ENCODE results near the gene SZRD1. TPM values are rescaled to one million over a fixed set of nuclear protein-coding genes. Genes with fewer than 3 reads are reported as not detected.

The SZRD1 gene
- total RNA-seq, 2 experiments from 2014 or later = 57.2 to 96.0 TPM

- H3K4me3 ChIP-seq (ENCODE audit: low read depth, low read length, poor library complexity, severe bottlenecking) = no peak overlapping the region
- H3K79me2 ChIP-seq (ENCODE audit: insufficient read depth, low read depth, low read length) = peaks cover 96% of the 10 kb centered on the region
- H3K4me2 ChIP-seq (ENCODE audit: low read length) = 0 out of 2 replicates have a peak overlapping the region, but pooled peaks have one; percentile 28
- ChIA-PET POLR2A (no interaction called here), CTCF (ENCODE audit: unreplicated experiment) (no interaction called here)
- no peak overlapping the region for H2AFZ ChIP-seq (ENCODE audit: low read length)
- H3K9me3 ChIP-seq (ENCODE audit: low read length) = no peaks in the 10 kb centered on the region
- DNase-seq (ENCODE audit: low spot score) = no peak
- no peak overlapping the region for H3K27ac ChIP-seq (ENCODE audit: low read depth, low read length, poor library complexity, severe bottlenecking)
- H3K9me2 ChIP-seq (ENCODE audit: insufficient read depth, low read length) = no peaks in the 10 kb centered on the region
- peaks cover 32% of the 10 kb centered on the region for H3K4me1 ChIP-seq (ENCODE audit: insufficient read depth, low read length, poor library complexity, severe bottlenecking)
- peaks cover 38% of the 10 kb centered on the region for H3K36me3 ChIP-seq (ENCODE audit: insufficient read depth, low read length)
- BruUV-seq (replicated peaks) = no TSS peak
- intact Hi-C loops (cut with micrococcal nuclease; ENCODE audit: unreplicated experiment) = no loop called here
- peaks cover 34% of the 10 kb centered on the region; the same call in 1 of the 2 replicates for H4K20me1 ChIP-seq (ENCODE audit: insufficient read depth, low read length)
- TF ChIP-seq EZH2phosphoT487 (IDR thresholded peaks at IDR 0.05; ENCODE audit: borderline replicate concordance, low read depth, low read length) (no peak), CTCF (conservative IDR thresholded peaks at IDR 0.05; ENCODE audit: low read length) (no peak)
Measured at GRCh38 chr1:16386454-16387113, 19.5 kb downstream of the SZRD1 start.

- BruUV-seq (replicated peaks) = no TSS peak
- H3K9me2 ChIP-seq (ENCODE audit: insufficient read depth, low read length) = no peaks in the 10 kb centered on the region
- peaks cover 32% of the 10 kb centered on the region for H3K4me1 ChIP-seq (ENCODE audit: insufficient read depth, low read length, poor library complexity, severe bottlenecking)
- ChIA-PET POLR2A (no interaction called here), CTCF (ENCODE audit: unreplicated experiment) (interaction anchor here (0.9 kb wide), 1 partner anchor 16 kb away, joined by 3 read pairs; no protein-coding TSS in a partner anchor)
- no peak overlapping the region for H3K27ac ChIP-seq (ENCODE audit: low read depth, low read length, poor library complexity, severe bottlenecking)
- peaks cover 44% of the 10 kb centered on the region for H3K36me3 ChIP-seq (ENCODE audit: insufficient read depth, low read length)
- intact Hi-C loops (cut with micrococcal nuclease; ENCODE audit: unreplicated experiment) = no loop called here
- no peak overlapping the region for H3K4me3 ChIP-seq (ENCODE audit: low read depth, low read length, poor library complexity, severe bottlenecking)
- H2AFZ ChIP-seq (ENCODE audit: low read length) = no peak overlapping the region
- peaks cover 40% of the 10 kb centered on the region; the same call in 1 of the 2 replicates for H4K20me1 ChIP-seq (ENCODE audit: insufficient read depth, low read length)
- TF ChIP-seq EZH2phosphoT487 (IDR thresholded peaks at IDR 0.05; ENCODE audit: borderline replicate concordance, low read depth, low read length) (no peak), CTCF (conservative IDR thresholded peaks at IDR 0.05; ENCODE audit: low read length) (no peak)
- H3K79me2 ChIP-seq (ENCODE audit: insufficient read depth, low read depth, low read length) = peaks cover 96% of the 10 kb centered on the region
- peak overlapping the region; percentile 28; the same call in 1 of the 2 replicates for H3K4me2 ChIP-seq (ENCODE audit: low read length)
- H3K9me3 ChIP-seq (ENCODE audit: low read length) = no peaks in the 10 kb centered on the region
- no peak for DNase-seq (ENCODE audit: low spot score)
Measured at GRCh38 chr1:16387201-16388188, 20.5 kb downstream of the SZRD1 start.

Data from OCI-LY7 (cell line).